Retina (tissue), 1 donor: ENCODE data around the gene CD58.

Source experiments
- DNase-seq: peaks from one replicate; pipeline ENCODE4 v3.0.0-alpha.2; 2016

Gene CD58

GRCh38 chr1:116538544-116538943 is 32.3 kb downstream of the CD58 start:
- no peak for DNase-seq

- no peak for DNase-seq
These were observed 32.9 kb downstream of the CD58 start for GRCh38 chr1:116537898-116538297.

- DNase-seq: no peak
These were observed 33.6 kb downstream of the CD58 start for GRCh38 chr1:116537040-116537831.

- peak; percentile 69 for DNase-seq
These were observed 36.6 kb downstream of the CD58 start for GRCh38 chr1:116534014-116534739.

GRCh38 chr1:116533429-116533820 is 37.4 kb downstream of the CD58 start:
- DNase-seq: no peak

GRCh38 chr1:116532671-116533428 is 38.0 kb downstream of the CD58 start:
- no peak for DNase-seq

GRCh38 chr1:116531917-116532316 is 38.9 kb downstream of the CD58 start:
- no peak for DNase-seq

GRCh38 chr1:116529681-116530080 is 41.1 kb downstream of the CD58 start:
- DNase-seq: no peak

- DNase-seq: no peak
These were observed 41.6 kb downstream of the CD58 start for GRCh38 chr1:116529199-116529631.

GRCh38 chr1:116528329-116529083 is 42.3 kb downstream of the CD58 start:
- DNase-seq: no peak

- DNase-seq: no peak
These were observed 45.4 kb downstream of the CD58 start for GRCh38 chr1:116525440-116525839.

- no peak for DNase-seq
These were observed 49.6 kb downstream of the CD58 start for GRCh38 chr1:116521186-116521585.

GRCh38 chr1:116518400-116518799 is 52.4 kb downstream of the CD58 start:
- DNase-seq: no peak

- DNase-seq: no peak
These were observed 54.2 kb downstream of the CD58 start for GRCh38 chr1:116516631-116517030.

GRCh38 chr1:116515702-116516101 is 55.1 kb downstream of the CD58 start:
- DNase-seq: no peak

GRCh38 chr1:116514708-116515525 is 55.9 kb downstream of the CD58 start:
- DNase-seq: no peak

GRCh38 chr1:116513956-116514355 is 56.9 kb downstream of the CD58 start:
- DNase-seq: no peak

- DNase-seq: no peak
These were observed 59.3 kb downstream of the CD58 start for GRCh38 chr1:116511459-116512019.

- no peak for DNase-seq
These were observed 60.5 kb downstream of the CD58 start for GRCh38 chr1:116510361-116510760.

- DNase-seq: no peak
These were observed 61.5 kb downstream of the CD58 start for GRCh38 chr1:116508984-116509980.
